Astrocyte of the spinal cord (primary cell): ENCODE measurements around the gene ARHGAP1.

Experiments
- DNase-seq: peaks from one replicate; pipeline ENCODE4 v3.0.0; 2011; ENCODE audit warnings: low read depth, low spot score
- H3K4me3 ChIP-seq: 2 replicates; pipeline ENCODE4 v1.5.1; 2011; ENCODE audit warnings: low read depth, mild to moderate bottlenecking, low read length, moderate library complexity
- CTCF ChIP-seq: IDR thresholded peaks from 2 replicates; pipeline ENCODE4 v1.5.1; 2012; ENCODE audit warnings: low read depth, mild to moderate bottlenecking, low read length, inconsistent platforms
- in situ Hi-C: cut with HindIII; loops from 2 replicates; pipeline ENCODE4 v1.10.0; 2017; ENCODE audit warnings: low sequenced_read_pairs

The ARHGAP1 gene

GRCh38 chr11:46700241-46701077, at the start of gene ARHGAP1, which contains the start of gene ZNF408:
Gene ARHGAP1, minus strand, starts transcription at chr11:46700619. Its CDS starts 4,512 bp downstream, at chr11:46696107.
Gene ZNF408, plus strand, starts transcription at chr11:46701031. Its CDS starts 17 bp downstream, at chr11:46701048.
- peak; percentile 99 for DNase-seq
- TF ChIP-seq CTCF = no peak
- peak within 1 kb of the TSS; percentile 99 for H3K4me3 ChIP-seq
- in situ Hi-C loops = no loop called here

- in situ Hi-C loops = no loop called here
- no peak overlapping the region for H3K4me3 ChIP-seq
- DNase-seq = no peak
- TF ChIP-seq CTCF = no peak
These were observed 46.7 kb upstream of the ARHGAP1 start for GRCh38 chr11:46747150-46747549.

- in situ Hi-C loops = no loop called here
- H3K4me3 ChIP-seq = no peak overlapping the region
- TF ChIP-seq CTCF = no peak
- no peak for DNase-seq
These were observed 45.6 kb upstream of the ARHGAP1 start for GRCh38 chr11:46745995-46746394.

- H3K4me3 ChIP-seq = no peak overlapping the region
- no peak for TF ChIP-seq CTCF
- in situ Hi-C loops = no loop called here
- no peak for DNase-seq
These were observed 44.9 kb upstream of the ARHGAP1 start for GRCh38 chr11:46745328-46745727.

- H3K4me3 ChIP-seq = no peak overlapping the region
- no peak for TF ChIP-seq CTCF
- DNase-seq = peak; percentile 62
- in situ Hi-C loops = no loop called here
These were observed 43.4 kb upstream of the ARHGAP1 start for GRCh38 chr11:46743693-46744339.

GRCh38 chr11:46743043-46743442, 42.6 kb upstream of the ARHGAP1 start:
- in situ Hi-C loops = no loop called here
- no peak for DNase-seq
- TF ChIP-seq CTCF = no peak
- no peak overlapping the region for H3K4me3 ChIP-seq
